Dermis microvascular lymphatic vessel endothelial cell (primary cell): ENCODE measurements around the gene NUP107. TPM values are rescaled to one million over a fixed set of nuclear protein-coding genes. Genes with fewer than 3 reads are reported as not detected.

Source experiments
- DNase-seq, 2 donors: peaks; one replicate each; pipeline versions ENCODE4 v3.0.0 to v3.0.0-alpha.2; 2010; ENCODE audit warnings: low read depth in 2 of 2
- total RNA-seq: library from RNA; depleted of rRNA; stranded (reverse); fragments of >200 nt; gene quantifications from 2 replicates; pipeline ENCODE4 v1.2.1, GENCODE V29; 2014

NUP107 gene
- total RNA-seq, 1 donor from 2014 or later = 44.3 TPM

DNA sequence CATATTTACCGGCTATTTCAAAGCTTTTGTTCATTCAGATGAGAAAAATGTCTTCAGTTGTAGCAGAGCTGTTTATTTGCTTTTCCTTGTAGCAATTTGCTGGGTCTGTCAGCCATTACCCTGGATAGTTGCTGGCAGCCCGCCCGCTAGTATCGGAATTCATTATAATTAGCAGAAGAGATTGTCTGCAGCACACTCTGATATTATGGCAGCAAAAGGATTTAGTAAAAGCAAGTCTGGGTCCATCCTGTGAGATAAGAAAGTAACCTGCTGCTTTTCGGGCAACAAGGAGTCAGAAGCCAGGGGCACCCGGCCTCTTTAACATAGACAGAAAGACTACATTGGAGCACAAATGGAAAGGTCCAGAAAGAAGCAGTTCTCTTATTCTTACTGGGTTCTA is 53.1 kb downstream of the NUP107 start:
- DNase-seq = no peak

- DNase-seq = no peak
Observed at GRCh38 chr12:68743356-68743755, 56.6 kb downstream of the NUP107 start.

GRCh38 chr12:68745376-68745903 is 58.7 kb downstream of the NUP107 start:
- DNase-seq = no peak

DNA sequence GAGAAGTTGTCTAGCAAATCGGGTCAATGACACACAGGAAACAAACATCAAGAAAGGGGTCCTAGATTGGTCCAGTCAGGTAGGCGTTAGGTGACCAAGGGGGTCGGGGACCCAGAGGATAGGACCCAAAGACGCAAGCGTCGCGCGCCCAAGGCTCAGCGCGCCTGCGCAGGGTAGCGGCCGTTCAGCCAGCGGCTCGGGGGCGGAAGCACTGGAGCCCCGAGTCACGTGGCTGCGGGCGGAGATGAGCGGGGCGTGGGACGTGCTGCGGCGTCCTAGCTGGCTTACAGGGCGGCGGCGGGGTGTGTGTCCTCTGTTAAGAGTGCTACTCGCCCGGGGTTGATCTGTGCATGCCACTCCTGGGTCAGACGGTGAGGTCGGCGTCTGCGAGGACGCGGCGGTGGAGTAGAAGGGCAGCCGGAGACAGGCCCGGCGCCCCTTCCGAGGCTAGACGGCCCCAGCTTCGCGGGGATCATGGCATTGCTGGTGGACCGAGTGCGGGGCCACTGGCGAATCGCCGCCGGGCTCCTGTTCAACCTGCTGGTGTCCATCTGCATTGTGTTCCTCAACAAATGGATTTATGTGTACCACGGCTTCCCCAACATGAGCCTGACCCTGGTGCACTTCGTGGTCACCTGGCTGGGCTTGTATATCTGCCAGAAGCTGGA is 59.3 kb downstream of the NUP107 start, which contains the start of gene SLC35E3:
Gene SLC35E3, plus strand, starts transcription at position 273 of the 668 bp plus-strand sequence. Its CDS starts 202 bp downstream, at position 475.
- peak; percentile 60 to 90 for DNase-seq

DNA sequence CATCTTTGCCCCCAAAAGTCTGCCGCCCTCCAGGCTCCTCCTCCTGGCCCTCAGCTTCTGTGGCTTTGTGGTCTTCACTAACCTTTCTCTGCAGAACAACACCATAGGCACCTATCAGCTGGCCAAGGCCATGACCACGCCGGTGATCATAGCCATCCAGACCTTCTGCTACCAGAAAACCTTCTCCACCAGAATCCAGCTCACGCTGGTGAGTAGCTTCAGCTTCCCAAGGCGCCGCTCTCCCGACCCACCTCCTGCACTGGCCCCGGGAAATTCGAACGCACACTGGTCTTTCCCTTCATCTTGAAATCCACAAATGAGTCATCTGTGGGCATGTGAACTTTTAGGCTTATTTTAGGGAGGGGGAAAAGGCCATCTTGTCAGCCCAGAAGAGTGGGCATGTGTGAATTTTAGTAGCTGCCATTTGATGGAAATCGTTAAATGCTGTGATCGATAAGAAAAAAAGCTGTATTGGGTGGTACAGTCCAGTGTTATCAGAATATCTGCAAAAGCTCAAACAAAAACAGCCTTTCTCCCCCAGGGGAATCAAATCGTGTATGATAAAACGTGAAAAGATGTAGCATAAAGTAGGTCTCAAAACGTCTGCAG is 59.9 kb downstream of the NUP107 start:
- peak in 1 of 2 donors; percentile 63 for DNase-seq

- DNase-seq = no peak
Observed at GRCh38 chr12:68749443-68749842, 62.7 kb downstream of the NUP107 start.

- DNase-seq = no peak
Observed at GRCh38 chr12:68749861-68750260, 63.1 kb downstream of the NUP107 start.

- no peak for DNase-seq
Observed at GRCh38 chr12:68750506-68750905, 63.7 kb downstream of the NUP107 start.

DNA sequence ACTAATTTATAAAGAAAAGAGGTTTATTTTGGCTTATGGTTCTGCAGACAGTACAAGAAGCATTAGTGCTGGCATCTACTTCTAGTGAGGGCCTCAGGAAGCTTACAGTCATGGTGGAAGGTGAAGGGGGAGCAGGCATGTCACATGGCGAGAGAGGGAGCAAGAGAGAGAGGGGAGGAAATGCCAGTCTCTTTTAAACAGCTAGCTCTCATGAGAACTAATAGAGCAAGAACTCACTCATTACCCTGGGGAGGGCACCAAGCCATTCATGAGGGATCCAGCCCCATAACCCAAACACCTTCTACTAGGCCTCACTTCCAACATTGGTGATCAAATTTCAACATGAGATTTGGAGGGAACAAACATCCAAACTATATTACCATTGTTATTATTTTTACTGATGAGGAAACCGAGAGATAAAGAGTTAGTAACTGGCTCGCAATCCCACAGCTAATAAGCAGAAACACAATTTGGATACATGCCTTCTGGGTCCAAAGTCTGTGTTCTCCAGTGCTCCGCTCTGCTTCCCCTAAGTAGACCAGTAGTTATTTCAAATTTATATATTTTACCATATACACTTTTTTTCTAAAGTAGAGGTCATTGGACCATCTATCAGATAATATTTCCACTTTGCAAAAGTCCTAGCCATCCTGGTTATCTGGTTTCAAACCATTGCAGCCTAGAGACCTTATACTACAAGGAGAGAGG is 68.9 kb downstream of the NUP107 start:
- DNase-seq = no peak

GRCh38 chr12:68759852-68760251 is 73.1 kb downstream of the NUP107 start:
- no peak for DNase-seq

DNA sequence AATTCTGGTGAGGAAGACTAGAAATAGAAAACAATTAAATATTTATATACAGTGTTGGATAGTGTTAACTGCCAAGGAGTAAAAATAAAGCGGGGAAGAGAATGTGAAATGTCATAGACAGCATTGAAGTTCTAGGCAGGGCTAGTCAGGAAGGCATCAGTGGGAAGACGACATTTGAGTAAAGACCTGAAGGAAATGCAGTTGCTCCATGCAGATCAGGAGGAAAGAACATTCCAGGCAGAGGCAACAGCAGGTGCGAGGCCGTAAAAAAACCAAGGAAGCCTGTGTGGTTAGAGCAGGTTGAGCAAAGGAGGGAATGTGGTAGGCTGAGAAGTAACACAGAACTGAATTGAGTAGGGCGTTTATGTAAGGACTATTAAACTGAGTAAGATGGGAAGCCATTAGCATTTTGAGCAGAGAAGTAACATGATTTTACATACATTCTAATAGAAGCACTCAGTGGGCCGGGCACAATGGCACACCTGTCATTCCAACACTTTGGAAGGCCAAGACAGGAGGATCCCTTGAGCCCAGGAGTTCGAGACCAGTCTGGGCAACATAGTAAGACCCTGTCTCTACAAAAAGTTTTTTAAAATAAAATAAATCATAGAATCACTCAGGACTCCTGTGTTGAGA is 74.1 kb downstream of the NUP107 start:
- no peak for DNase-seq

DNA sequence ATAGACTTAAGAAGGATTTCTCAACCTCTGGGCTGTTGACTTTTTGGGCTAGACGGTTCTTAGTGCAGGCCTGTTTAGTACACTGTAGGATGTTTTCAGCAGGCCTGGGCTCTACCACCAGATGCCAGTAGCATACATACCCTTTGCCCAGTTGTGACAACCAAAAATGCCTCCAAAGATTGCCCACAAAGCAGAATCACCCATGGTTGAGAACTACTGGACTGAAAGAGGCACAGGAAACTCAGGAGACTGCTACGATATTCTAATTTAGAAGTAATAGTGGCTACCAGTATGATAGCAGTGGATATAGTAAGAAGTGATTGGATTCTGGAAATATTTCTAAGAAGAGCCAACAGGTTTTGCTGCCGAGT is 74.6 kb downstream of the NUP107 start:
- DNase-seq = no peak

GRCh38 chr12:68761901-68762630 is 75.3 kb downstream of the NUP107 start:
- no peak for DNase-seq

- DNase-seq = no peak
Observed at GRCh38 chr12:68762691-68763090, 75.9 kb downstream of the NUP107 start.

DNA sequence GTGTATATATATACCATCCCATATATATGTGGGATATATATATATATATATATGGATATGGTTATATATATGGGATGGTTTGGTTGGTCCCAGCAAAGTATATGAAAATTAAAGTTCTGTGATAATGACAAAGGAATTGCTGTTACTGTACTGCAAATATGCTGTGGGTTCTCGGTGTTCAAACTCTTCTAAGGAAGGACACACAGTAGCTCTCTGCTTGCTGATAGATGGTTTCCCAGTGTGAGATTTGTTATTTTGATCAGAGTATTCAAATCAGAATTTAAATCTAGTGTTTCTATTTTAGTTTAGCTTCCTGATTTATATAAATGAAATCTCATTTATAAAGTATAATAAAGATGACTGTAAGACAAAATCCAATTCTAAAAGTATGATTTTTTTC is 78.9 kb downstream of the NUP107 start:
- DNase-seq = no peak

DNA sequence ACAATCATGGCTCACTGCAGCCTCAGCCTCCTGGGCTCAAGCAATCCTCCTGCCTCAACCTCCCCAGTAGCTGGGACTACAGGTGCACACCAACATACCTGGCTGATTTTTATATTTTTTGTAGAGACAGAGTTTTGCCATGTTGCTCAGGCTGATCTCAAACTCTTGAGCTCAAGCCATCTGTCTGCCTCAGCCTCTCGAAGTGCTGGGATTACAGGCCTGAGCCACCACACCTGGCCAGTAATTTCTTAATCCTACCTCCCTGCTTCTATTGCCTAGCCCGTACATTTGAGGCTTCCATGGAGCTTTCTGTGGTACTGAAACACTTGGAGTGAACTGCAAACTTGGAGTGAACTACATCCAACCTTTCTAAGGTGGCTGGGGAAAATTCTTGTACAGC is 79.9 kb downstream of the NUP107 start:
- DNase-seq = no peak

- DNase-seq = no peak
Observed at GRCh38 chr12:68767191-68767590, 80.4 kb downstream of the NUP107 start.

- no peak for DNase-seq
Observed at GRCh38 chr12:68768431-68768939, 81.7 kb downstream of the NUP107 start.

- no peak for DNase-seq
Observed at GRCh38 chr12:68769941-68770340, 83.2 kb downstream of the NUP107 start.

DNA sequence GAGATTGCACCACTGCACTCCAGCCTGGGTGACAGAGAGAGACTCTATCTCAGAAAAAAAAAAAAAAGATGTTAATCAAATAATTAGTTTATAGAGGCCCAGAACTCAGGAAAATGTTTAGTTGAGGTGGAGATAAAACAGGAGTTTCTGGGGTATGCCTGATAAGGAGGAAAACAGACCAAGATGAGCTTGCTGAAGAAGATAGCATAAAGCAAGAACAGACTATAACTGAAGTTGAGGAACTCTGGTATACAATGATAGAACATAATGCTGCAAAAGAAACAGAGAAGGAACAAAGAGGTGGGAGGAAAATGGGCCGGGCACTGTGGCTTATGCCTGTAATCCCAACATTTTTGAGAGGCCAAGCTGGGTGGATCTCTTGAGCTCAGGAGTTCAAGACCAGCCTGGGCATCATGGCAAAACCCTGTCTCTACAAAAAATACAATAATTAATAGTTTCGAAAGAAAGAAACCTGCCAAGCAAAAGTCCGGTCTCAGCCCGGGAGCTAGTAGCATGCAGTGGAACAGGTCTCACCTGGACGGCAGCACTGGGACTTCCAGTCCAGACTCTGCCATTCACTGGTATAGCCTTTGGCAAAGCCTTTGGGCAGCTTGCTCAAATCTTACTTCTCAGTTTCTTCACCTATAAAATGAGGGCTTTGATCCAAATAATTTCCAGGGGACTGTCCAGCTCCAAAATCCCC is 84.6 kb downstream of the NUP107 start:
- DNase-seq = no peak
